CD4-positive, alpha-beta T cell treated with Interleukin-21 for 1 hour (primary cell): Measurements from ENCODE around the gene SON.
"Not testable (repeated sequence)": the region's sequence is repeated elsewhere in the genome, so short reads cannot be mapped to it uniquely, and the experiment has no call there.

ENCODE experiments used
- DNase-seq: peaks from one replicate; pipeline ENCODE4 v3.0.0-alpha.2; 2020

SON gene

GRCh38 chr21:33549848-33550771 lies 7.3 kb downstream of the SON start:
- no peak for DNase-seq

- no peak for DNase-seq
Observed at GRCh38 chr21:33550772-33551660, 8.2 kb downstream of the SON start.

GRCh38 chr21:33551664-33552063 lies 8.8 kb downstream of the SON start:
- DNase-seq = no peak

GRCh38 chr21:33552093-33552998 lies 9.5 kb downstream of the SON start:
- no peak for DNase-seq

GRCh38 chr21:33552999-33553598 lies 10.3 kb downstream of the SON start:
- DNase-seq = no peak

- DNase-seq = no peak
Observed at GRCh38 chr21:33554236-33554981, 11.6 kb downstream of the SON start.

GRCh38 chr21:33554982-33555344 lies 12.1 kb downstream of the SON start:
- no peak for DNase-seq

GRCh38 chr21:33557447-33557846 lies 14.6 kb downstream of the SON start:
- DNase-seq = no peak

- no peak for DNase-seq
Observed at GRCh38 chr21:33558777-33559421, 16.1 kb downstream of the SON start.

- no peak for DNase-seq
Observed at GRCh38 chr21:33559813-33560212, 17.0 kb downstream of the SON start.

GRCh38 chr21:33560965-33561364 lies 18.1 kb downstream of the SON start:
- no peak for DNase-seq

- no peak for DNase-seq
Observed at GRCh38 chr21:33561373-33561772, 18.5 kb downstream of the SON start.

- DNase-seq = no peak
Observed at GRCh38 chr21:33562389-33562788, 19.6 kb downstream of the SON start.

GRCh38 chr21:33566514-33566913 lies 23.7 kb downstream of the SON start:
- DNase-seq = no peak

- DNase-seq = no peak
Observed at GRCh38 chr21:33567914-33568313, 25.1 kb downstream of the SON start.

- DNase-seq = no peak
Observed at GRCh38 chr21:33568448-33568847, 25.6 kb downstream of the SON start.

- no peak for DNase-seq
Observed at GRCh38 chr21:33569991-33570390, 27.2 kb downstream of the SON start.

- DNase-seq = no peak
Observed at GRCh38 chr21:33572350-33572749, 29.5 kb downstream of the SON start.

- DNase-seq = not testable (repeated sequence)
Observed at GRCh38 chr21:33576741-33577141, 33.9 kb downstream of the SON start.

GRCh38 chr21:33578214-33578613 lies 35.4 kb downstream of the SON start:
- DNase-seq = no peak

GRCh38 chr21:33578959-33579542 lies 36.2 kb downstream of the SON start:
- DNase-seq = no peak
